H9 (cell line): ENCODE data around the gene CCDC88A. TPM values are rescaled to one million over a fixed set of nuclear protein-coding genes. Genes with fewer than 3 reads are reported as not detected.
"Not testable (repeated sequence)": the region's sequence is repeated elsewhere in the genome, so short reads cannot be mapped to it uniquely, and the experiment has no call there.

Source experiments
- DNase-seq: peaks from one replicate; pipeline ENCODE4 v3.0.0-alpha.2; 2017
- H2AFZ ChIP-seq: one replicate; pipeline ENCODE4 v1.6.1; 2013; ENCODE audit warnings: mild to moderate bottlenecking, low read length, control low read depth, moderate library complexity
- H2AK5ac ChIP-seq: 2 replicates; pipeline ENCODE4 v1.6.1; 2013; ENCODE audit warnings: low read length, control low read depth, mixed read lengths; ENCODE audit not compliant: insufficient read length
- H2BK120ac ChIP-seq: one replicate; pipeline ENCODE4 v1.6.1; 2013; ENCODE audit warnings: low read depth, mild to moderate bottlenecking, low read length, control low read depth, inconsistent platforms; ENCODE audit not compliant: poor library complexity, severe bottlenecking
- H2BK12ac ChIP-seq: 2 replicates; pipeline ENCODE4 v1.6.1; 2013; ENCODE audit warnings: low read length, control low read depth, mixed read lengths, low read depth; ENCODE audit not compliant: insufficient read length
- H2BK15ac ChIP-seq: 2 replicates; pipeline ENCODE4 v1.6.1; 2013; ENCODE audit warnings: low read depth, low read length, control low read depth
- H2BK20ac ChIP-seq: one replicate; pipeline ENCODE4 v1.6.1; 2013; ENCODE audit warnings: low read depth, mild to moderate bottlenecking, low read length, control low read depth, inconsistent platforms; ENCODE audit not compliant: poor library complexity, severe bottlenecking
- H2BK5ac ChIP-seq: 2 replicates; pipeline ENCODE4 v1.6.1; 2013; ENCODE audit warnings: low read length, control low read depth, mixed read lengths; ENCODE audit not compliant: insufficient read length
- H3K14ac ChIP-seq: 2 replicates; pipeline ENCODE4 v1.6.1; 2013; ENCODE audit warnings: low read length, control low read depth; ENCODE audit not compliant: insufficient read depth
- H3K18ac ChIP-seq: 2 replicates; pipeline ENCODE4 v1.6.1; 2013; ENCODE audit warnings: low read depth, mild to moderate bottlenecking, mixed read lengths, low read length, control low read depth; ENCODE audit not compliant: insufficient read length
- H3K23ac ChIP-seq: 2 replicates; pipeline ENCODE4 v1.6.1; 2013; ENCODE audit warnings: low read length, control low read depth, mixed read lengths, low read depth; ENCODE audit not compliant: insufficient read length
- H3K23me2 ChIP-seq: 2 replicates; pipeline ENCODE4 v1.6.1; 2013; ENCODE audit warnings: low read depth, mild to moderate bottlenecking, mixed read lengths, low read length, control low read depth; ENCODE audit not compliant: insufficient read length, poor library complexity, severe bottlenecking
- H3K27ac ChIP-seq: 2 replicates; pipeline ENCODE4 v1.5.1; 2013; ENCODE audit warnings: low read length, control low read depth, mixed read lengths, low read depth; ENCODE audit not compliant: insufficient read length
- H3K27me3 ChIP-seq: 2 replicates; pipeline ENCODE4 v1.6.1; 2013; ENCODE audit warnings: low read length, control low read depth, inconsistent platforms; ENCODE audit not compliant: insufficient read depth
- H3K4ac ChIP-seq: 2 replicates; pipeline ENCODE4 v1.6.1; 2013; ENCODE audit warnings: low read depth, mild to moderate bottlenecking, control low read depth, inconsistent platforms, low read length, moderate library complexity
- H3K4me1 ChIP-seq: 2 replicates; pipeline ENCODE4 v1.6.1; 2013; ENCODE audit warnings: low read length, control low read depth, inconsistent platforms; ENCODE audit not compliant: insufficient read depth
- H3K4me2 ChIP-seq: 2 replicates; pipeline ENCODE4 v1.6.1; 2013; ENCODE audit warnings: low read length, control low read depth, mixed read lengths; ENCODE audit not compliant: insufficient read length, insufficient read depth
- H3K56ac ChIP-seq: 2 replicates; pipeline ENCODE4 v1.6.1; 2013; ENCODE audit warnings: low read depth, mild to moderate bottlenecking, mixed read lengths, low read length, control low read depth; ENCODE audit not compliant: insufficient read length
- H3K79me1 ChIP-seq: 2 replicates; pipeline ENCODE4 v1.6.1; 2013; ENCODE audit warnings: low read depth, mild to moderate bottlenecking, moderate library complexity, low read length, control low read depth, inconsistent platforms; ENCODE audit not compliant: insufficient read depth, poor library complexity, severe bottlenecking
- H3K79me2 ChIP-seq: 2 replicates; pipeline ENCODE4 v1.6.1; 2013; ENCODE audit warnings: low read length, control low read depth, inconsistent platforms; ENCODE audit not compliant: insufficient read depth
- H3K9ac ChIP-seq: 2 replicates; pipeline ENCODE4 v1.6.1; 2013; ENCODE audit warnings: low read length, control low read depth, mixed read lengths; ENCODE audit not compliant: insufficient read length; ENCODE audit errors: extremely low read depth
- H3K9me3 ChIP-seq: one replicate; pipeline ENCODE4 v1.6.1; 2013; ENCODE audit warnings: low read depth, low read length, inconsistent platforms; ENCODE audit not compliant: control insufficient read depth
- H3T11ph ChIP-seq: one replicate; pipeline ENCODE4 v1.6.1; 2013; ENCODE audit warnings: mild to moderate bottlenecking, low read length, control low read depth, inconsistent platforms
- H4K20me1 ChIP-seq: one replicate; pipeline ENCODE4 v1.6.1; 2013; ENCODE audit not compliant: control insufficient read depth, insufficient read length, insufficient read depth
- H4K5ac ChIP-seq: 2 replicates; pipeline ENCODE4 v1.6.1; 2013; ENCODE audit warnings: low read depth, mild to moderate bottlenecking, mixed read lengths, low read length, control low read depth; ENCODE audit not compliant: insufficient read length
- H4K8ac ChIP-seq: replicated peaks from 2 replicates; pipeline ENCODE4 v1.6.1; 2013; ENCODE audit warnings: low read length, control low read depth, mixed read lengths, low read depth; ENCODE audit not compliant: insufficient read length
- H4K91ac ChIP-seq: 2 replicates; pipeline ENCODE4 v1.6.1; 2013; ENCODE audit warnings: low read depth, mild to moderate bottlenecking, moderate library complexity, mixed read lengths, low read length, control low read depth; ENCODE audit not compliant: insufficient read length
- H3K27ac Mint-ChIP-seq, 3 experiments: 2 replicates in 2 of 3; 3 replicates in 1 of 3; pipeline ENCODE4 v1.8.0; 2020 to 2021; ENCODE audit warnings: mixed read lengths in 3 of 3, mild to moderate bottlenecking in 1 of 3, moderate library complexity in 1 of 3
- H3K27me3 Mint-ChIP-seq: 2 replicates; pipeline ENCODE4 v1.8.0; 2021; ENCODE audit warnings: low read depth, mild to moderate bottlenecking, moderate library complexity, mixed read lengths
- H3K36me3 Mint-ChIP-seq, 3 experiments: 2 replicates in 2 of 3; 3 replicates in 1 of 3; pipeline ENCODE4 v1.8.0; 2020 to 2021; ENCODE audit warnings: low read depth in 3 of 3, mixed read lengths in 3 of 3; ENCODE audit not compliant: insufficient read depth in 1 of 3
- H3K4me1 Mint-ChIP-seq, 2 experiments: 2 replicates each; pipeline ENCODE4 v1.8.0; 2020; ENCODE audit warnings: mixed read lengths in 2 of 2
- H3K4me3 Mint-ChIP-seq, 2 experiments: 2 replicates in 1 of 2; 3 replicates in 1 of 2; pipeline ENCODE4 v1.8.0; 2020 to 2021; ENCODE audit warnings: mild to moderate bottlenecking in 2 of 2, mixed read lengths in 2 of 2, moderate library complexity in 1 of 2
- H3K9me3 Mint-ChIP-seq, 2 experiments: 2 replicates in 1 of 2; 3 replicates in 1 of 2; pipeline ENCODE4 v1.8.0; 2020; ENCODE audit warnings: mild to moderate bottlenecking in 2 of 2, mixed read lengths in 2 of 2, moderate library complexity in 1 of 2
- WGBS: extraction: QIAGEN DNeasy Blood & Tissue Kit; methylation state at CpG from one replicate; pipeline ENCODE4 v1.1.7; 2013; ENCODE audit warnings: missing lambda C conversion rate, low lambda C conversion rate, mixed read lengths; ENCODE audit not compliant: insufficient read length; ENCODE audit errors: extremely low coverage; 5-methylcytosine and 5-hydroxymethylcytosine counted together
- total RNA-seq: library from RNA; stranded (reverse); gene quantifications from 2 replicates; pipeline ENCODE4 v1.2.1, GENCODE V29; 2021

The CCDC88A gene
- total RNA-seq, 1 experiment from 2014 or later: 91.8 TPM

GRCh38 chr2:55279859-55280424 is 139.7 kb downstream of the CCDC88A start:
- Histone ChIP-seq H3K18ac (peak overlapping the region; percentile 75), H3K27ac (peak overlapping the region; percentile 73), H3K9ac (peak overlapping the region; percentile 20), H3K4me2 (peak overlapping the region; percentile 22)
- no CpG with 5 or more reads among the region's 7 CpGs for WGBS
- not testable (repeated sequence) for H2BK120ac ChIP-seq, H2AFZ ChIP-seq, H3K27me3 ChIP-seq, H4K8ac ChIP-seq, H3K14ac ChIP-seq, H2AK5ac ChIP-seq, H3K79me2 ChIP-seq, H3K23me2 ChIP-seq, H4K20me1 ChIP-seq, H3K36me3 Mint-ChIP-seq, H4K91ac ChIP-seq, H3K9me3 ChIP-seq, H2BK12ac ChIP-seq, H3K27me3 Mint-ChIP-seq, H2BK20ac ChIP-seq, H3K4ac ChIP-seq, H2BK15ac ChIP-seq, H3K79me1 ChIP-seq, H2BK5ac ChIP-seq, H3K23ac ChIP-seq, H3T11ph ChIP-seq, DNase-seq, H3K56ac ChIP-seq, H4K5ac ChIP-seq, H3K9me3 Mint-ChIP-seq, H3K4me1 ChIP-seq
- Mint-ChIP-seq H3K4me1 (peaks cover 44 to 46% of the 10 kb centered on the region in 2 experiments), H3K4me3 (peak overlapping the region; percentile 54 to 61), H3K27ac (peak overlapping the region; percentile 94 to 99 (median 98))

- H2BK120ac ChIP-seq: peak overlapping the region; percentile 49
- H3K27me3 Mint-ChIP-seq, H3K23me2 ChIP-seq, H3K56ac ChIP-seq, H4K20me1 ChIP-seq, H3K9me3 ChIP-seq, H2AK5ac ChIP-seq, H3K79me2 ChIP-seq, H2BK12ac ChIP-seq, H2BK5ac ChIP-seq, H4K5ac ChIP-seq, H4K8ac ChIP-seq, H4K91ac ChIP-seq, H3K79me1 ChIP-seq, H2AFZ ChIP-seq, H3K14ac ChIP-seq, H3K18ac ChIP-seq, H3K4ac ChIP-seq, H3K9ac ChIP-seq, H3K9me3 Mint-ChIP-seq, H3K27me3 ChIP-seq, H3K36me3 Mint-ChIP-seq, H3K4me1 ChIP-seq, H3K23ac ChIP-seq, H2BK20ac ChIP-seq, H2BK15ac ChIP-seq: not testable (repeated sequence)
- peak; percentile 34 for DNase-seq
- peak overlapping the region; percentile 47 for H3K27ac ChIP-seq
- peak overlapping the region; percentile 53 for H3T11ph ChIP-seq
- Mint-ChIP-seq H3K4me1 (peaks cover 44 to 46% of the 10 kb centered on the region in 2 experiments), H3K27ac (peak overlapping the region; percentile 86 to 99 (median 98)), H3K4me3 (peak overlapping the region; percentile 54 to 61; a peak in 4 of 5 replicates)
- H3K4me2 ChIP-seq: peak overlapping the region; percentile 22
- no CpG with 5 or more reads among the region's 10 CpGs for WGBS
Observed at GRCh38 chr2:55279214-55279835, 140.3 kb downstream of the CCDC88A start.
